Left hindlimb (tissue), 1 donor: ENCODE results near the gene NLGN2.

Experiments
- DNase-seq: peaks from one replicate; pipeline ENCODE4 v3.0.0-alpha.2; 2018

Gene NLGN2

GRCh38 chr17:7438656-7439460, 31.2 kb downstream of the NLGN2 start:
- no peak for DNase-seq

- no peak for DNase-seq
Observed at GRCh38 chr17:7439462-7440112, 31.9 kb downstream of the NLGN2 start, which contains the start of gene FGF11. FGF11 (plus strand) TSS chr17:7439512; CDS start chr17:7439621, 109 bp downstream.

GRCh38 chr17:7440113-7440833, 32.6 kb downstream of the NLGN2 start:
- peak; percentile 74 for DNase-seq

- DNase-seq: peak; percentile 78
Observed at GRCh38 chr17:7440834-7441195, 33.2 kb downstream of the NLGN2 start.

GRCh38 chr17:7441266-7441665, 33.6 kb downstream of the NLGN2 start:
- no peak for DNase-seq

GRCh38 chr17:7442142-7442541, 34.5 kb downstream of the NLGN2 start:
- no peak for DNase-seq

GRCh38 chr17:7443499-7444485, 36.1 kb downstream of the NLGN2 start:
- DNase-seq: no peak

DNA sequence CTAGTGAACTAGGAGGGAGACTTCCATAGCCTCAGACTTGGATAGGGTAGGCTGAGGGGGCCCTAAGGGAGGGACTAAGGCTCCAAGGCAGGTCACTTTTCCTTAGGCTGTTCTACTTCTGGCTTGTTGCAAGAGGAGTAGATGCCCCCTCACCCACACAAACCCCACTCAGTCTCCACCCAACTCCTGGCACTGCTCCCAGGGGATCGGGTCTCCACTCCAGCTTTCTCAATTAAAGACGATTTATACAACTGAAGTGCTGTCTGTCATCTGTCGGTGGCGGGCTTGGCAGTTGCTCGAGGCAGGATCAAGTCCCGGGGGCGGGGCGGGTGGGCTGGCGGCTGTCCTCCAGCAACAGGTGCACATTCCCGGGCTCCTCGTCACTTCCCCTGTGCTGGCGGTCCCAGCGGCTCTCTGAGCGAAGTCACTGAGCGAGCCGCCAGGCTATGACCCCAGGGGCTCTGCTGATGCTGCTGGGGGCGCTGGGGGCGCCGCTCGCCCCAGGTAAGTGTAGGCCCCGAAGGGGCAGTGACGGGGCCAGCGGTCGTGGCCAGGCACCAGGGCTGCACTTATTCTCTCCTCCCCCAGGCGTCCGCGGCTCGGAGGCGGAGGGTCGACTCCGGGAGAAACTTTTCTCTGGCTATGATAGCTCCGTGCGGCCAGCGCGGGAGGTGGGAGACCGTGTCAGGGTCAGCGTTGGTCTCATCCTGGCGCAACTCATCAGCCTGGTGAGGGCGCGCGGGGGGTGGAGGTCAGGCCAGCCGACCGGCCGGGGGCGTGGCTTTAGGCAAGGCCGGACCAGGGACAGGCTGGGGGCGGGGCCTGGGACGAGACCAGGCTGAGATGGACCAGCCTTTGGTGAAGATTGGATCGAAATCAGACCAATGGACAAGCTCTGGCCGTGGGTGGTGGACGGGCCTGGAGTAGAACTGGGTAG, 37.3 kb downstream of the NLGN2 start, which contains the start of gene CHRNB1:
TSS of gene CHRNB1 (plus strand) at position 380 of the 937 bp plus-strand sequence. CDS start at position 447, 67 bp downstream.
- peak; percentile 70 for DNase-seq

DNA sequence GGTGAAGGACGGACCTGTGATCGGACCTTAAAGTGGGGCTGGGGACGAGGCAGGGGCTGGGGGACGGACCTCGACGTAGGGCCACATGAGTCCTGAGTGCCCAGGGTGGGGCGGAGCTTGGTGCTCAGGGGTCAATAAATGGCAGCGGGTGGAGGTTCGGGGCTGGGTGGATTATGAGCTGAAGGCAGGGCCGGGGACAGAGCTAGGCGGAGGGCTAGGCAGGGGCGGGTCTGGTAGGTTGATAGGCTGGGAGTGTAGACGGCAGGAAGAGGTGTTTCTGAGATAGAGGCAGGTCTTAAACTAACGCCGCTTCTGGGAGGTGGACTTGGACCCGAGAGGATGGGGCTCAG, 37.9 kb downstream of the NLGN2 start:
- no peak for DNase-seq

DNA sequence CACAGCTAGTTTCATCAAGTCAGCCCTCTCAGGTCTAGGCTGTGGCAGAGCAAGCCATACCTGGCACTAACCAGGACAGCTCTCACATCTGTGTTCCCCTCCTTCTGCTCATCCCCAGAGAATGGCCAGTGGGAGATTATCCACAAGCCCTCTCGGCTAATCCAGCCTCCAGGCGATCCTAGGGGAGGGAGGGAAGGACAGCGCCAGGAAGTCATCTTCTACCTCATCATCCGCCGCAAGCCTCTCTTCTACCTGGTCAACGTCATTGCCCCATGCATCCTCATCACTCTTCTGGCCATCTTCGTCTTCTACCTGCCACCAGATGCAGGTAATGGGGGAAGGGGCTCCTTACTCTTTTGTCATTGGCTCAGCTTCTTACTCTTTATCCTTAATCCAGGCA, 40.8 kb downstream of the NLGN2 start:
- DNase-seq: no peak

DNA sequence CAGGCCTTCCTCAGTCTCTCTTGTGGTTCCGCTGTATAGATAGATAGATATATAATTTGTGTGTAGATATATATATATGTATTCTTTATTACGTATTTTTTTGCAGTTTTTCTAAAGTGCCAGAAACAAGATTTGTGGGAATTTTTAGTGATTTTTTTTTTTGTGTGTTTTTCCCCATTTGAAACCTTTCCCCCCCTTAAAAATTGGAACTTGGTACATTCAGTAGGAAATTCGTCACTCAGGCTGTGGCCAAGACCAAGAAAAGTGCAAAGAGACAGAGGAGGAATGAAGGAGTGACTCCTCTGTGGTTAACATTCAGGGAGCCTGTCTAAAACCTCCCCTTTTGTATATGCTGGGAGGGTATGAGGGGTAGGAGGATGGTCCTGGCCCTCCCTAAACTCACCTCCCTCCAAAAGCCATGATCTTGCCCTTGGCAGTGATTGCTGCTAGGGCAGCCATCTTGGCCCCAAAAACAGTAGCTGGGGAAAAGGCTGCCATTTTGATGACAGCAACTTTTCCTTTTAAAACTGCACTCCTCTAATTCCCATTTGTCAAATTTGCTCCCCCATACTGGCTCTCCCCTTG, 52.4 kb downstream of the NLGN2 start:
- no peak for DNase-seq

GRCh38 chr17:7460850-7461660, 53.4 kb downstream of the NLGN2 start:
- DNase-seq: no peak

DNA sequence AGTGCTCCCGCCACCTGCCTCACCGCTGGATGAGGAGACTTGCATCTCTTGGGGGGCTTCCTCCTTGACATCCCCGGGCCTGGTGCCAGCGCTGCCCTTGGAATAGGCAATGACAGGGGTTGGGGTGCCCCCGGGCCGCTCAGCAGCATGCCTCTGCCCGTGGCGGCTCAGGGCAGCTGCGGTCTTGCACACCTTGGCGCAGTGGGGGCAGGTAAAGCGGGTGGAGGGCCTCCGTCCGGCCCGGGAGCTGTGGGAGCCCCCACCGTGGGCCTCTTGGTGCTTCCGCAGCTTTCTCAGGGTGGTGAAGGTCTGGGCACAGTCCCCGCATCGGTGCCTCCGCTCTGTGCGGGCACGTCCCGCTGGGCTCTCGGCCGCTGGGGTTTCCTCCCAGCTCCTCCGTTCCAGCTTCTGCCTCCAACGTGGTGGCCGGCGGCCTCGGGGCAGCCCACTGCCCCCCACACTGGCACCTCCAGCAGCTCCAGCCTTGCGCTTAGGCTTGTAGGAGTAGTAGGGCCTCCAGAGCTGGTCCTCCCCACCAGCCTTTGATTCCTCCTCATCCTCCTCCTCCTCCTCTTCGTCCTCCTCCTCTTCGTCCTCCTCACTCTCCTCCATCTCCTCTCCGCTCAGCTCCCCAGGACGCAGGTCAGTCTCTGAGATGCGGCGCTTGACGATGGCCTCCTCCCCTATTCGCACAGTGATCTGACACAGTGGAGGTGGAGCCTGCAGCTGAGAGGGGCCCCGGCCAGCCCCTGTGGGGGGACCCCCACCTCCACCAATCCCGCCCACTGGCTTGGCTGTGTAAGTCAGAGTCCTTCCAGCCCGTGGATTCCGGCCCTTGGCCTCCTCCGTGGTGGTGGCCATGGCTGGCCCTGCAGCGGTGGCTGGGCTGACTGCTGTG, 55.1 kb downstream of the NLGN2 start:
- DNase-seq: no peak

- no peak for DNase-seq
Observed at GRCh38 chr17:7463372-7463846, 55.8 kb downstream of the NLGN2 start.

DNA sequence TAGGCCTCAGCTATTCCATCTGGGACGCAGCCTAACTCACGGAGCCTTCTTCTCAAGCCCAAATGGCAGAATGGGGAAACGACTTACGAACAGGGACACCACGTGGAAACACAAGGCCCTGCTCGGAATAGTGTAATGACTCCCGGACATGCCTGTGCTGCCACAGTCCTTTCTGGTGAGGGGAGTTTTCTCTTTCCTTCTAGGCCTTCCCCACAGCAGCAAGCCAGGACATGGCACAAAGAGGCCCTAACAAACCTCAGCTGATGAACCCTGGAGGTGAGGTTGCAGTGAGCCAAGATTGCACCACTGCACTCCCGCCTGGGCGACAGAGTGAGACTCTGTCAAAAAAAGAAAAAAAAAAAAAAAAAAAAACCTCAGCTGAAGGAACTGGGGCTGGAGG, 56.4 kb downstream of the NLGN2 start:
- no peak for DNase-seq

DNA sequence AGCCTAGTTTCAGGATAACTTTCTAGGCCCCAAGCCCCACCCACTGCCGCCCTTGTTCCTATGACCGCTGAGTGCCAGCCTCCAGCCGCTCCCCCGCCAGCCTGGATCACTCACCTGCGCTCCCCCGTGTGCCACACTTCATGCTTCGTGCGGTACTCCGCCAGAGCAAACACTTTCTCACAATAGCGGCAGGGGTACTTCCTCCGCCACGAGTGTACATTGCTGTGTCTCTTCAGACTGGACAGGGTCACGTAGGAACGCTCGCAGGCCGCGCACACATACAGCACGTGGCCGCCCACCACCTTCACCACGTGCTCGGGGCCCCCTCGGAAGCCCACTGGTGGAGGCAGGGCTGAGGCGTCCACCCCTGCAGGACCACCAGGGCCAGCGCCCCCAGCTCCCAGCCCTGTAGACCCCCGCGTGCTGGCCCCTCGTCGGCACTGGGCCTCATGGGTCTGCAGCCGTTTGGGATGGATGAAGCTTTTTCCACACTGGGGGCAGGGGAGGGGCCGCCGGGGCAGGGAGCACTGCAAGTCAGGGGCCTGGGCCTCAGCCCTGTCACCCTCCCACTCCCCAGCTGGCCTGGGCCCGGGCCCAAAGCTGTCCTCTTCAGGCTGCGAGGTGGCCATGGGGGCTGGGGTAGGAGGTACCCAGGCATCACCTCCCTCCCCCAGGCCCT, 58.1 kb downstream of the NLGN2 start:
- DNase-seq: no peak

GRCh38 chr17:7466318-7466638, 58.6 kb downstream of the NLGN2 start:
- no peak for DNase-seq

- DNase-seq: no peak
Observed at GRCh38 chr17:7466639-7467341, 59.1 kb downstream of the NLGN2 start.
